ENCODE measurements around the gene CCSER1. TPM values are rescaled to one million over a fixed set of nuclear protein-coding genes. Genes with fewer than 3 reads are reported as not detected.

Gene CCSER1
- total RNA-seq, 2 donors from 2014 or later, result 11.8 to 12.5 TPM

GRCh38 chr4:90992213-90992612 is 865.0 kb downstream of the CCSER1 start:
- H3K4me1 ChIP-seq, result peaks cover 0 to 8% of the 10 kb centered on the region in 2 donors
- no peak overlapping the region for H3K27ac ChIP-seq
- no peaks in the 10 kb centered on the region for H3K27me3 ChIP-seq
- no peak for TF ChIP-seq CTCF (IDR thresholded peaks at IDR 0.05)
- no peak overlapping the region for H3K4me3 ChIP-seq
- no peak for DNase-seq (ENCODE audit: low spot score)
- no peaks in the 10 kb centered on the region for H3K36me3 ChIP-seq
- H3K9me3 ChIP-seq, result no peaks in the 10 kb centered on the region

- Histone ChIP-seq H3K27ac (no peak overlapping the region), H3K4me3 (no peak overlapping the region), H3K27me3 (no peaks in the 10 kb centered on the region), H3K36me3 (no peaks in the 10 kb centered on the region), H3K4me1 (peaks cover 0 to 5% of the 10 kb centered on the region in 2 donors), H3K9me3 (no peaks in the 10 kb centered on the region)
- TF ChIP-seq CTCF (IDR thresholded peaks at IDR 0.05), result no peak
- no peak for DNase-seq (ENCODE audit: low spot score)
Observed at GRCh38 chr4:90994851-90995574, 867.8 kb downstream of the CCSER1 start.

- no peaks in the 10 kb centered on the region for H3K4me1 ChIP-seq
- H3K27ac ChIP-seq, result no peak overlapping the region
- H3K36me3 ChIP-seq, result no peaks in the 10 kb centered on the region
Observed at GRCh38 chr4:90995996-90996395, 868.8 kb downstream of the CCSER1 start.

GRCh38 chr4:90996813-90997212 is 869.6 kb downstream of the CCSER1 start:
- H3K27ac ChIP-seq, result no peak overlapping the region
- H3K4me1 ChIP-seq, result no peaks in the 10 kb centered on the region
- no peaks in the 10 kb centered on the region for H3K27me3 ChIP-seq
- no peak for DNase-seq (ENCODE audit: low spot score)
- H3K4me3 ChIP-seq, result no peak overlapping the region
- no peaks in the 10 kb centered on the region for H3K9me3 ChIP-seq
- no peaks in the 10 kb centered on the region for H3K36me3 ChIP-seq
- TF ChIP-seq CTCF (IDR thresholded peaks at IDR 0.05), result no peak

More at GRCh38 chr4:90995996-90996395, 868.8 kb downstream of the CCSER1 start:
- Histone ChIP-seq H3K9me3 (no peaks in the 10 kb centered on the region), H3K4me3 (no peak overlapping the region), H3K27me3 (no peaks in the 10 kb centered on the region)
- TF ChIP-seq CTCF (IDR thresholded peaks at IDR 0.05), result no peak
- DNase-seq (ENCODE audit: low spot score), result no peak

GRCh38 chr4:91015861-91016260 is 888.7 kb downstream of the CCSER1 start:
- Histone ChIP-seq H3K27me3 (no peaks in the 10 kb centered on the region), H3K9me3 (no peaks in the 10 kb centered on the region), H3K4me1 (no peaks in the 10 kb centered on the region), H3K27ac (no peak overlapping the region), H3K4me3 (no peak overlapping the region), H3K36me3 (no peaks in the 10 kb centered on the region)
- no peak for TF ChIP-seq CTCF (IDR thresholded peaks at IDR 0.05)
- no peak for DNase-seq (ENCODE audit: low spot score)

- Histone ChIP-seq H3K4me1 (no peaks in the 10 kb centered on the region), H3K9me3 (no peaks in the 10 kb centered on the region), H3K36me3 (no peaks in the 10 kb centered on the region), H3K27ac (no peak overlapping the region), H3K27me3 (no peaks in the 10 kb centered on the region), H3K4me3 (no peak overlapping the region)
- DNase-seq (ENCODE audit: low spot score), result no peak
- no peak for TF ChIP-seq CTCF (IDR thresholded peaks at IDR 0.05)
Observed at GRCh38 chr4:91019513-91019912, 892.3 kb downstream of the CCSER1 start.
